Adrenal gland (tissue), 12 donors: Measurements from ENCODE around the gene PABPN1. TPM values are rescaled to one million over a fixed set of nuclear protein-coding genes. Genes with fewer than 3 reads are reported as not detected.
"Not testable (repeated sequence)": the region's sequence is repeated elsewhere in the genome, so short reads cannot be mapped to it uniquely, and the experiment has no call there.

Source experiments
- DNase-seq, 7 donors: peaks; one replicate each; pipeline ENCODE4 v3.0.0-alpha.2; 2019 to 2020
- H3K27ac ChIP-seq, 5 donors: fragments of 200-600 bp; sonication (generic) in 4 of 5; 1 replicate in 3 of 5; 2 replicates in 2 of 5; pipeline versions ENCODE4 v1.5.1 to v1.8.0; 2016 to 2020; ENCODE audit warnings: mild to moderate bottlenecking in 1 of 5
- H3K27me3 ChIP-seq: fragments of 200-600 bp; 2 replicates; pipeline ENCODE4 v1.8.0; 2021
- H3K36me3 ChIP-seq, 2 donors: fragments of 200-600 bp; replicated peaks in 1 of 2; 1 replicate in 1 of 2; 2 replicates in 1 of 2; pipeline versions ENCODE4 v1.5.1 to v1.8.0; 2018 to 2022
- H3K4me1 ChIP-seq, 2 donors: fragments of 200-600 bp; replicated peaks in 1 of 2; 1 replicate in 1 of 2; 2 replicates in 1 of 2; pipeline versions ENCODE4 v1.5.1 to v1.8.0; 2018 to 2021
- H3K4me3 ChIP-seq, 4 donors: fragments of 200-600 bp; sonication (generic) in 3 of 4; one replicate each; pipeline ENCODE4 v1.5.1; 2016 to 2018
- H3K9me3 ChIP-seq, 3 donors: fragments of 200-600 bp; sonication (generic) in 1 of 3; replicated peaks in 1 of 3; 1 replicate in 2 of 3; 2 replicates in 1 of 3; pipeline versions ENCODE4 v1.5.1 to v1.8.0; 2016 to 2021
- CTCF ChIP-seq, 6 experiments: fragments of 450-650 bp in 4 of 6; fragments of 200-600 bp in 2 of 6; sonication (generic) in 1 of 6; IDR thresholded peaks; 1 replicate in 5 of 6; 2 replicates in 1 of 6; pipeline versions ENCODE4 v1.5.1 to v1.8.0; 2016 to 2021; ENCODE audit warnings: antibody characterized with exemption in 6 of 6, mild to moderate bottlenecking in 2 of 6, moderate library complexity in 1 of 6
- POLR2A ChIP-seq, 2 donors: fragments of 450-650 bp; IDR thresholded peaks; one replicate each; pipeline ENCODE4 v1.6.1; 2017; ENCODE audit warnings: antibody characterized with exemption in 2 of 2, mild to moderate bottlenecking in 2 of 2, moderate library complexity in 1 of 2
- WGBS, 4 donors: extraction: QIAGEN DNeasy Blood & Tissue Kit in 2 of 4; methylation state at CpG; one replicate each; pipeline versions ENCODE4 v1.1.5 to v1.1.7; 2013 to 2017; 5-methylcytosine and 5-hydroxymethylcytosine counted together
- intact Hi-C, 2 donors: fragments of 100-400 bp; cut with DNase I; formaldehyde crosslinking; loops; one replicate each; pipeline versions ENCODE4 v1.14.1 to v1.15.0; 2022 to 2023
- polyA plus RNA-seq, 3 donors: library from polyadenylated mRNA; stranded (reverse); fragments of 200-250 nt in 2 of 3; fragments of 350-450 nt in 1 of 3; fragmentation: Illumina TruSeq in 1 of 3; extraction: RNeasy Lipid Tissue Mini Kit (QIAGEN cat#74804) in 1 of 3; gene quantifications; one replicate each; pipeline ENCODE4 v1.2.3, GENCODE V29; 2013 to 2014
- total RNA-seq, 9 donors: library from RNA; depleted of rRNA in 4 of 9; stranded (reverse); fragments of >200 nt in 4 of 9; fragments of 120-200 nt in 1 of 9; fragmentation: NEBNext Ultra II Directional in 1 of 9; extraction: Animal tissue kit (Norgen Biotek cat#: 25700) in 1 of 9; gene quantifications; one replicate each; pipeline versions ENCODE4 v1.1.0 to v1.2.4, GENCODE V29; 2013 to 2023
- donor health status: healthy with polysubstance abuse.
- donor health status: Bipolar disorder and iron deficiency.
- donor health status: DM: yes; HTN: yes; CAD: no.
- donor health status: DM: no; HTN: no; CAD: no.
- donor health status: DM: no; HTN: no; CAD: no.
- donor health status: DM: yes; HTN: yes; CAD: no.

The PABPN1 gene
- total and polyA plus RNA-seq, 12 donors, result 18.3 to 632 (median 99.3) TPM

- intact Hi-C loops, result no loop called here
Observed at GRCh38 chr14:23277189-23277588, 44.1 kb upstream of the PABPN1 start.

GRCh38 chr14:23277928-23278327 is 43.3 kb upstream of the PABPN1 start:
- intact Hi-C loops, H3K9me3 ChIP-seq, H3K4me3 ChIP-seq, H3K4me1 ChIP-seq, H3K36me3 ChIP-seq, H3K27ac ChIP-seq, H3K27me3 ChIP-seq, DNase-seq: not testable (repeated sequence)
- WGBS, 4 donors, result 91 to 96% (median 93%) methylated on average over 6 of the region's 6 CpGs

More at GRCh38 chr14:23277189-23277588, 44.1 kb upstream of the PABPN1 start:
- H3K36me3 ChIP-seq, result peaks cover 0 to 10% of the 10 kb centered on the region in 2 donors
- no peaks in the 10 kb centered on the region for H3K27me3 ChIP-seq
- H3K9me3 ChIP-seq, result no peaks in the 10 kb centered on the region
- no peak overlapping the region for H3K4me3 ChIP-seq
- no peak for TF ChIP-seq POLR2A (IDR thresholded peaks at IDR 0.05)
- TF ChIP-seq CTCF (IDR thresholded peaks at IDR 0.05), result no peak
- H3K4me1 ChIP-seq, result no peaks in the 10 kb centered on the region
- H3K27ac ChIP-seq, result no peak overlapping the region
- 82 to 84% (median 84%) methylated on average over 3 of the region's 3 CpGs for WGBS, 4 donors
- no peak for DNase-seq

- WGBS, 4 donors, result 95 to 97% (median 96%) methylated on average over 6 of the region's 6 CpGs
- Histone ChIP-seq H3K36me3 (peaks cover 0 to 6% of the 10 kb centered on the region in 2 donors), H3K4me3 (no peak overlapping the region), H3K4me1 (peaks cover 6 to 14% of the 10 kb centered on the region in 2 donors), H3K9me3 (no peaks in the 10 kb centered on the region), H3K27me3 (no peaks in the 10 kb centered on the region), H3K27ac (no peak overlapping the region)
- TF ChIP-seq POLR2A (IDR thresholded peaks at IDR 0.05) (no peak), CTCF (IDR thresholded peaks at IDR 0.05) (no peak)
- intact Hi-C loops, result no loop called here
- DNase-seq, result no peak
Observed at GRCh38 chr14:23281247-23281646, 40.0 kb upstream of the PABPN1 start.

- Histone ChIP-seq H3K9me3 (no peaks in the 10 kb centered on the region), H3K4me3 (peak overlapping the region in 2 of 4 donors; percentile 73 to 93), H3K4me1 (peaks cover 12 to 21% of the 10 kb centered on the region in 2 donors), H3K27me3 (no peaks in the 10 kb centered on the region), H3K27ac (peak overlapping the region in 4 of 5 donors; percentile 86 to 92 (median 88)), H3K36me3 (no peaks in the 10 kb centered on the region)
- WGBS, 4 donors, result 29 to 43% (median 30%) methylated on average over 6 to 9 of the region's 9 CpGs
- TF ChIP-seq POLR2A (IDR thresholded peaks at IDR 0.05) (no peak), CTCF (IDR thresholded peaks at IDR 0.05) (no peak)
- DNase-seq, result no peak
- intact Hi-C loops, result no loop called here
Observed at GRCh38 chr14:23284654-23285529, 36.4 kb upstream of the PABPN1 start.
